A549 (cell line): ENCODE data around the gene GPT2. TPM values are rescaled to one million over a fixed set of nuclear protein-coding genes. Genes with fewer than 3 reads are reported as not detected.

ENCODE experiments used
- ATAC-seq, 2 experiments: fragments of 200-7000 bp in 1 of 2; fragments of >200 bp in 1 of 2; cut with Nextera tagmentation in 1 of 2; cut with Tn5 transposase in 1 of 2; 3 replicates each; pipeline versions ENCODE4 v1.8.0 to v1.9.1; 2018 to 2020; ENCODE audit warnings: mild to moderate bottlenecking in 1 of 2, moderate library complexity in 1 of 2
- CTCF ChIA-PET: fragments of 300-600 bp; sonication (Branson Sonifier 250); formaldehyde crosslinking; extraction: SDS; loops from one replicate; lab custom pipeline; 2021; ENCODE audit warnings: antibody characterized with exemption, inconsistent platforms; lab: Yijun Ruan, JAX
- POLR2A ChIA-PET: fragments of 350-600 bp; formaldehyde crosslinking; extraction: SDS; loops from one replicate; lab custom pipeline; 2021; ENCODE audit warnings: antibody characterized with exemption, inconsistent platforms; lab: Yijun Ruan, JAX
- DNase-seq, 2 experiments: peaks; one replicate each; pipeline versions ENCODE4 v3.0.0 to v3.0.0-alpha.2; 2011 to 2016; ENCODE audit warnings: low read depth in 1 of 2, low spot score in 1 of 2
- FAIRE-seq: peaks from 2 replicates; lab custom pipeline; 2011; peaks lifted over from hg19 to GRCh38; lab: Jason Lieb, UNC
- H3K27ac ChIP-seq, 2 experiments: fragments of >200 bp; sonication (Bioruptor Twin); formaldehyde crosslinking; 3 replicates each; pipeline ENCODE4 v1.5.1; 2016 to 2017
- H3K4me1 ChIP-seq: fragments of >200 bp; sonication (Bioruptor Twin); formaldehyde crosslinking; 3 replicates; pipeline ENCODE4 v1.6.1; 2016
- H3K4me2 ChIP-seq: fragments of >200 bp; sonication (Bioruptor Twin); formaldehyde crosslinking; 3 replicates; pipeline ENCODE4 v1.6.1; 2016
- H3K4me3 ChIP-seq: fragments of >200 bp; sonication (Bioruptor Twin); formaldehyde crosslinking; 3 replicates; pipeline ENCODE4 v1.5.1; 2016
- H3K9me3 ChIP-seq: fragments of >200 bp; sonication (Bioruptor Twin); formaldehyde crosslinking; 3 replicates; pipeline ENCODE4 v1.6.1; 2016
- ATOH8 ChIP-seq: fragments of 250-450 bp; sonication (Bioruptor Pico); IDR thresholded peaks from 2 replicates; pipeline ENCODE4 v1.5.0; 2020; ENCODE audit warnings: low read depth, mild to moderate bottlenecking, moderate library complexity
- BCL3 ChIP-seq: fragments of >200 bp; sonication (Bioruptor Twin); formaldehyde crosslinking; IDR thresholded peaks from 3 replicates; pipeline ENCODE4 v1.6.1; 2016
- BHLHE40 ChIP-seq: IDR thresholded peaks from 2 replicates; pipeline ENCODE4 v1.6.1; 2012; ENCODE audit warnings: low read depth, low read length, inconsistent platforms
- CBX2 ChIP-seq: fragments of 200-600 bp; sonication (generic); IDR thresholded peaks from 2 replicates; pipeline ENCODE4 v1.6.1; 2016; ENCODE audit warnings: low read depth, mild to moderate bottlenecking, borderline replicate concordance
- CHD2 ChIP-seq: fragments of 150-350 bp; IDR thresholded peaks from 2 replicates; pipeline ENCODE4 v1.6.1; 2014; ENCODE audit warnings: low read length; ENCODE audit not compliant: partially characterized antibody
- E2F6 ChIP-seq: IDR thresholded peaks from 2 replicates; pipeline ENCODE4 v1.6.1; 2012; ENCODE audit warnings: low read depth, borderline replicate concordance
- FOSB ChIP-seq: fragments of 250-450 bp; sonication (Bioruptor Pico); IDR thresholded peaks from 2 replicates; pipeline ENCODE4 v1.5.0; 2020; ENCODE audit warnings: mild to moderate bottlenecking, moderate library complexity
- HDAC2 ChIP-seq: fragments of 200-600 bp; sonication (generic); IDR thresholded peaks from 2 replicates; pipeline ENCODE4 v1.6.1; 2016
- HES2 ChIP-seq: fragments of >200 bp; sonication (Bioruptor Twin); formaldehyde crosslinking; IDR thresholded peaks from 2 replicates; pipeline ENCODE4 v1.6.1; 2016
- HOXA7 ChIP-seq: fragments of 250-450 bp; sonication (Bioruptor Pico); IDR thresholded peaks from 2 replicates; pipeline ENCODE4 v1.5.0; 2020; ENCODE audit warnings: mild to moderate bottlenecking, moderate library complexity
- HOXB13 ChIP-seq: fragments of 250-450 bp; sonication (Bioruptor Pico); IDR thresholded peaks from 2 replicates; pipeline ENCODE4 v1.5.0; 2020; ENCODE audit warnings: low read depth, mild to moderate bottlenecking, moderate library complexity
- HOXB5 ChIP-seq: fragments of 250-450 bp; sonication (Bioruptor Pico); IDR thresholded peaks from 2 replicates; pipeline ENCODE4 v1.5.0; 2020; ENCODE audit warnings: mild to moderate bottlenecking, moderate library complexity
- JUNB ChIP-seq: fragments of >200 bp; sonication (Bioruptor Twin); formaldehyde crosslinking; IDR thresholded peaks from 2 replicates; pipeline ENCODE4 v1.6.1; 2016
- MAFK ChIP-seq: fragments of 450-650 bp; IDR thresholded peaks from 2 replicates; pipeline ENCODE4 v1.6.1; 2014; ENCODE audit not compliant: partially characterized antibody
- MYC ChIP-seq: IDR thresholded peaks from 2 replicates; pipeline ENCODE4 v1.6.1; 2012; ENCODE audit warnings: mild to moderate bottlenecking, inconsistent platforms, low read length, improper control_type of control experiment, borderline replicate concordance
- NR3C1 ChIP-seq: fragments of >200 bp; sonication (Bioruptor Twin); formaldehyde crosslinking; IDR thresholded peaks from 3 replicates; pipeline ENCODE4 v1.6.1; 2017
- PBX3 ChIP-seq: IDR thresholded peaks from 2 replicates; pipeline ENCODE4 v1.6.1; 2012
- POLR2A ChIP-seq: IDR thresholded peaks from 2 replicates; pipeline ENCODE4 v1.6.1; 2012; ENCODE audit warnings: mild to moderate bottlenecking, low read length
- RAD21 ChIP-seq, 2 experiments: fragments of >200 bp in 1 of 2; sonication (Bioruptor Twin) in 1 of 2; formaldehyde crosslinking in 1 of 2; IDR thresholded peaks in 1 of 2; conservative IDR thresholded peaks in 1 of 2; 2 replicates in 1 of 2; 3 replicates in 1 of 2; pipeline ENCODE4 v1.6.1; 2012 to 2018; ENCODE audit warnings: inconsistent platforms in 1 of 2
- RFX5 ChIP-seq: fragments of 450-650 bp; IDR thresholded peaks from 2 replicates; pipeline ENCODE4 v1.7.1; 2014; ENCODE audit warnings: antibody characterized with exemption, mild to moderate bottlenecking, moderate library complexity
- RNF2 ChIP-seq: fragments of 200-600 bp; sonication (generic); IDR thresholded peaks from 2 replicates; pipeline ENCODE4 v1.6.1; 2016; ENCODE audit warnings: low read depth, mild to moderate bottlenecking, antibody characterized with exemption, moderate library complexity, borderline replicate concordance
- TP53 ChIP-seq: fragments of 250-450 bp; sonication (Bioruptor Pico); IDR thresholded peaks from 2 replicates; pipeline ENCODE4 v1.5.0; 2021; ENCODE audit warnings: mild to moderate bottlenecking, moderate library complexity
- ZFP36 ChIP-seq: fragments of 450-650 bp; IDR thresholded peaks from 2 replicates; pipeline ENCODE4 v1.6.1; 2014; ENCODE audit warnings: borderline replicate concordance; ENCODE audit not compliant: partially characterized antibody
- ZNF302 ChIP-seq: fragments of 250-450 bp; sonication (Bioruptor Pico); IDR thresholded peaks from 2 replicates; pipeline ENCODE4 v1.9.0; 2021; ENCODE audit warnings: inconsistent platforms, mild to moderate bottlenecking, moderate library complexity
- ZSCAN20 ChIP-seq: fragments of 250-450 bp; sonication (Bioruptor Pico); IDR thresholded peaks from 2 replicates; pipeline ENCODE4 v1.8.0; 2022; ENCODE audit warnings: mild to moderate bottlenecking, moderate library complexity
- WGBS: methylation state at CpG from one replicate; pipeline ENCODE4 v1.1.6; 2017; ENCODE audit errors: missing lambda C conversion rate; 5-methylcytosine and 5-hydroxymethylcytosine counted together
- polyA plus RNA-seq, 4 experiments: library from polyadenylated mRNA; depleted of rRNA in 3 of 4; stranded (reverse); fragments of >200 nt; fragmentation: RNase III in 1 of 4; extraction: RNeasy Plus Mini Kit Qiagen cat#74134 plus additional on column Dnase treatment in 1 of 4; gene quantifications; 2 replicates in 3 of 4; 3 replicates in 1 of 4; pipeline ENCODE4 v1.2.3, GENCODE V29; 2011 to 2017

Gene GPT2
- polyA plus RNA-seq, 2 of the 4 experiments (the other 2 are of a cell fraction): 8.9 to 15.3 TPM

GRCh38 chr16:46974352-46974751 is 90.2 kb downstream of the GPT2 start:
- POLR2A ChIA-PET: interaction anchor here (1.5 to 2.4 kb wide), 3 partner anchors 12 to 63 kb away, joined by 5 to 11 read pairs (median 6); no protein-coding TSS in a partner anchor
- TF ChIP-seq RFX5 (no peak), BHLHE40 (no peak), MYC (peak; percentile 45; the same call in 1 of the 2 replicates), HES2 (no peak), POLR2A (no peak)
- TF ChIP-seq, all 56 proteins: peak for 1
- Histone ChIP-seq H3K4me1 (peaks cover 41% of the 10 kb centered on the region), H3K4me2 (peak overlapping the region; percentile 96), H3K4me3 (peak overlapping the region; percentile 94), H3K27ac (peak overlapping the region; percentile 97 to 99), H3K9me3 (no peaks in the 10 kb centered on the region)
- FAIRE-seq (no peak), DNase-seq (peak; percentile 26 to 47), ATAC-seq (peak in 1 of 2 experiments; percentile 15; a peak in 3 of 6 replicates)
- WGBS: 67% methylated on average over 6 of the region's 6 CpGs
- CTCF ChIA-PET: interaction anchor here (0.9 to 2.8 kb wide), 5 partner anchors 15 to 1190 kb away, joined by 3 to 11 read pairs (median 5); no protein-coding TSS in a partner anchor

GRCh38 chr16:46975165-46975564 is 91.0 kb downstream of the GPT2 start:
- ATAC-seq (no peak), DNase-seq (no peak), FAIRE-seq (no peak)
- Histone ChIP-seq H3K27ac (peak overlapping the region in 1 of 2 experiments; percentile 63; a peak in 4 of 6 replicates), H3K4me1 (peaks cover 36% of the 10 kb centered on the region), H3K4me2 (no peak overlapping the region), H3K9me3 (no peaks in the 10 kb centered on the region), H3K4me3 (no peak overlapping the region)
- ChIA-PET POLR2A (no interaction called here), CTCF (interaction anchor here (2.5 to 2.8 kb wide), 2 partner anchors 63 to 167 kb away, joined by 6 to 11 read pairs; no protein-coding TSS in a partner anchor)
- 96% methylated on average over 11 of the region's 11 CpGs for WGBS
- TF ChIP-seq ATOH8 (CRISPR knock-in tag) (no peak), CBX2 (no peak), CHD2 (no peak), HOXB13 (CRISPR knock-in tag) (no peak), ZSCAN20 (CRISPR knock-in tag) (no peak), ZNF302 (CRISPR knock-in tag) (no peak), HOXB5 (CRISPR knock-in tag) (no peak), FOSB (CRISPR knock-in tag) (no peak), NR3C1 (no peak), RNF2 (no peak)

GRCh38 chr16:46975908-46976470 is 91.8 kb downstream of the GPT2 start:
- ATAC-seq (no peak), FAIRE-seq (no peak)

More at GRCh38 chr16:46975908-46976470, 91.8 kb downstream of the GPT2 start:
- peak overlapping the region; percentile 66 to 85 for H3K27ac ChIP-seq
- no peak for TF ChIP-seq FOSB (CRISPR knock-in tag)
- TF ChIP-seq HOXA7 (CRISPR knock-in tag): no peak
- TF ChIP-seq MAFK: no peak
- no peak for TF ChIP-seq CBX2
- TF ChIP-seq PBX3: no peak
- no peak for TF ChIP-seq E2F6
- TF ChIP-seq RAD21 (conservative IDR thresholded peaks at IDR 0.05 in 1 of 2, IDR thresholded peaks at IDR 0.05 in 1 of 2): no peak
- no peak for TF ChIP-seq BCL3
- TF ChIP-seq HDAC2: no peak
- no peak for TF ChIP-seq TP53 (CRISPR knock-in tag)
- no peak for TF ChIP-seq MYC
- TF ChIP-seq JUNB: no peak
- no peak for TF ChIP-seq POLR2A
- no peak for TF ChIP-seq ZSCAN20 (CRISPR knock-in tag)
- no peak for TF ChIP-seq HOXB5 (CRISPR knock-in tag)
- TF ChIP-seq ZFP36: no peak
- TF ChIP-seq HES2: no peak
- no peak for TF ChIP-seq ZNF302 (CRISPR knock-in tag)
- ChIA-PET POLR2A (interaction anchor here (0.6 kb wide), 1 partner anchor 62 kb away, joined by 6 read pairs; no protein-coding TSS in a partner anchor), CTCF (interaction anchor here (2.5 kb wide), 1 partner anchor 166 kb away, joined by 6 read pairs; no protein-coding TSS in a partner anchor)
- no peaks in the 10 kb centered on the region for H3K9me3 ChIP-seq
- no peak for DNase-seq
- 89% methylated on average over 4 of the region's 4 CpGs for WGBS
- no peak overlapping the region for H3K4me3 ChIP-seq
- H3K4me1 ChIP-seq: peaks cover 31% of the 10 kb centered on the region
- H3K4me2 ChIP-seq: peak overlapping the region; percentile 45
